GM18907 (cell line): ENCODE results near the gene SLC25A15.
"Not testable (repeated sequence)": the region's sequence is repeated elsewhere in the genome, so short reads cannot be mapped to it uniquely, and the experiment has no call there.

Source experiments
- ATAC-seq: cut with Tn5 transposase; IDR thresholded peaks from one replicate; pipeline ENCODE4 v1.9.1; 2021; ENCODE audit warnings: mild to moderate bottlenecking, moderate library complexity; ENCODE audit not compliant: unreplicated experiment

The SLC25A15 gene

GRCh38 chr13:40812724-40813445, 23.5 kb downstream of the SLC25A15 start:
- ATAC-seq: no peak

GRCh38 chr13:40813667-40814454, 24.4 kb downstream of the SLC25A15 start:
- ATAC-seq: no peak

GRCh38 chr13:40814803-40815202, 25.4 kb downstream of the SLC25A15 start:
- ATAC-seq: no peak

GRCh38 chr13:40818926-40819325, 29.5 kb downstream of the SLC25A15 start:
- no peak for ATAC-seq

GRCh38 chr13:40819797-40820315, 30.4 kb downstream of the SLC25A15 start:
- no peak for ATAC-seq

GRCh38 chr13:40839725-40840124, 50.3 kb downstream of the SLC25A15 start:
- not testable (repeated sequence) for ATAC-seq

GRCh38 chr13:40840955-40841354, 51.5 kb downstream of the SLC25A15 start:
- not testable (repeated sequence) for ATAC-seq
